ENCODE measurements around the gene SNTA1. TPM values are rescaled to one million over a fixed set of nuclear protein-coding genes. Genes with fewer than 3 reads are reported as not detected.
A peak's percentile ranks its signal among the peaks of the same experiment; 100 is the strongest.

Gene SNTA1
- total and polyA plus RNA-seq, 2 of the 13 experiments (the other 11 are each of a cell fraction or from before 2014, with no cell fraction given), result 16.4 to 18.3 TPM

- TF ChIP-seq SNAPC4 (CRISPR knock-in tag; IDR thresholded peaks at IDR 0.05), result 0 out of 2 replicates have a peak, but pooled peaks have one; percentile 76
- no peak for TF ChIP-seq HINFP (CRISPR knock-in tag; IDR thresholded peaks at IDR 0.05; ENCODE audit: low read depth)
- TF ChIP-seq FOXA3 (CRISPR knock-in tag; IDR thresholded peaks at IDR 0.05), result peak; percentile 99
- peak in 1 of 2 experiments; percentile 97; a peak in 2 of 4 replicates for TF ChIP-seq KLF16 (CRISPR knock-in tag; IDR thresholded peaks at IDR 0.05)
- peak; percentile 87 for TF ChIP-seq KDM6A (CRISPR knock-in tag; IDR thresholded peaks at IDR 0.05; ENCODE audit: low read depth)
- no peak; the same call in 1 of the 2 replicates for TF ChIP-seq NCOR1 (IDR thresholded peaks at IDR 0.05; ENCODE audit: borderline replicate concordance, low read length)
- TF ChIP-seq SUZ12 (IDR thresholded peaks at IDR 0.05; ENCODE audit: low read depth, low read length), result no peak
- TF ChIP-seq ZNF280D (CRISPR knock-in tag; IDR thresholded peaks at IDR 0.05), result peak; percentile 99
- peak; percentile 77 for TF ChIP-seq ZNF317 (CRISPR knock-in tag; IDR thresholded peaks at IDR 0.05)
- peak; percentile 61; the same call in 1 of the 2 replicates for TF ChIP-seq RFX5 (IDR thresholded peaks at IDR 0.05; ENCODE audit: low read depth, low read length)
- no peak for TF ChIP-seq ZNF180 (CRISPR knock-in tag; IDR thresholded peaks at IDR 0.05; ENCODE audit: borderline replicate concordance, low read depth)
- no peak for TF ChIP-seq DNMT1 (CRISPR knock-in tag; IDR thresholded peaks at IDR 0.05)
- no peak for TF ChIP-seq MATR3 (CRISPR knock-in tag; IDR thresholded peaks at IDR 0.05)
- TF ChIP-seq ONECUT2 (CRISPR knock-in tag; IDR thresholded peaks at IDR 0.05), result no peak
- 0 out of 2 replicates have a peak, but pooled peaks have one; percentile 55 for TF ChIP-seq ZBTB7A (CRISPR knock-in tag; IDR thresholded peaks at IDR 0.05)
- no peak for TF ChIP-seq PAWR (CRISPR knock-in tag; IDR thresholded peaks at IDR 0.05; ENCODE audit: borderline replicate concordance)
- peak; percentile 38; the same call in 1 of the 2 replicates for TF ChIP-seq STAT5B (CRISPR knock-in tag; IDR thresholded peaks at IDR 0.05)
- TF ChIP-seq SRSF1 (optimal IDR thresholded peaks at IDR 0.05; ENCODE audit: low read depth, low read length), result no peak
- no peak for TF ChIP-seq ZNF841 (CRISPR knock-in tag; IDR thresholded peaks at IDR 0.05; ENCODE audit: borderline replicate concordance)
- no peak for TF ChIP-seq ZFYVE20 (CRISPR knock-in tag; IDR thresholded peaks at IDR 0.05; ENCODE audit: borderline replicate concordance, low read depth)
Measured at GRCh38 chr20:33373735-33374605, 69.6 kb downstream of the SNTA1 start (continued).
